Measurements from ENCODE around the gene AGMO.

AGMO gene

DNA sequence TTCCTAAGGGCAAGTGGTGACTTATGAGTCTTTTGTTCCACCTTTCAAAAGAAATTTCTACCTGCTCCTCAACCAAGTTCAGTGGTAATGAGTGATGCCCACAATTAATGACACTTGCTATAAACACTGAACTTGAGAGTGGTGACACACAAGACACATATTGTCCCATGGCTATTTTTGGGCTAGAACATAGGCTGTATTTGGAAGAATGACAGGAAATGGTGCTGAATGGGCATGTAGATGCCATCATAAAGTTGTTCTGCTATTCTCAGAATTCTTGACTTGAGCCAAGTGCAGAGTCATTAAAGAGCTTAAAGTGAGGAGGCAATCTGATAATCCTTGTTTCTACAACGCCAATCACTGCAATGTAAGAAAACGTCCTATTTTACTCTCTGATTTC, 313.3 kb downstream of the AGMO start:
- no peaks in the 10 kb centered on the region for H3K9me3 ChIP-seq (ENCODE audit: control insufficient read depth, low read depth, low read length)
- no peak overlapping the region for H3K4me3 ChIP-seq (ENCODE audit: low read length)
- H3K27ac ChIP-seq (ENCODE audit: low read length): no peak overlapping the region

DNA sequence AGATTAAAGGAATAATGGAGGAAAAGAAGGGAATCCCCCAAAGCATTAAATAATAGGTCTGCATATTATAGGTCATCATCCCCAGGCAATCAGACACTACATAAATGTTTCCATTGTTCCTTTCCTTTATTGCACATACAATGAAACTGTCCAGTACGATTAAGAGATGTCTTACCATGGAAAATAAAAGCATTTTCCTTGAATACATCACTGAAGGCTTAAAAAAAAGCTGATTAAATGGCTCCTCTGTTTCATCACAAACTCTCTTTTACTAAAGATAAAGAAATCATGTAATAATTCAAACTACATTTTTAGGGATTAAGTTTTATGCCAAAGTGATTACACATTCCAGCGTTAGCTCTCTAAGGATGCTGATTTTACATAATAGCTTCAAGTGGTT, 316.0 kb downstream of the AGMO start:
- Histone ChIP-seq H3K27me3 (ENCODE audit: control insufficient read depth, insufficient read depth, low read length) (no peaks in the 10 kb centered on the region), H3K27ac (ENCODE audit: low read length) (no peak overlapping the region), H3K9ac (ENCODE audit: low read length) (no peak overlapping the region), H3K9me3 (ENCODE audit: control insufficient read depth, low read depth, low read length) (no peaks in the 10 kb centered on the region), H3K4me1 (ENCODE audit: control insufficient read depth, low read depth, low read length) (no peaks in the 10 kb centered on the region), H3K36me3 (ENCODE audit: control insufficient read depth, low read depth, low read length) (no peaks in the 10 kb centered on the region), H3K4me3 (ENCODE audit: low read length) (no peak overlapping the region)

More for the DNA sequence above, 313.3 kb downstream of the AGMO start:
- Histone ChIP-seq H3K9ac (ENCODE audit: low read length) (no peak overlapping the region), H3K27me3 (ENCODE audit: control insufficient read depth, insufficient read depth, low read length) (no peaks in the 10 kb centered on the region), H3K4me1 (ENCODE audit: control insufficient read depth, low read depth, low read length) (no peaks in the 10 kb centered on the region), H3K36me3 (ENCODE audit: control insufficient read depth, low read depth, low read length) (no peaks in the 10 kb centered on the region)

DNA sequence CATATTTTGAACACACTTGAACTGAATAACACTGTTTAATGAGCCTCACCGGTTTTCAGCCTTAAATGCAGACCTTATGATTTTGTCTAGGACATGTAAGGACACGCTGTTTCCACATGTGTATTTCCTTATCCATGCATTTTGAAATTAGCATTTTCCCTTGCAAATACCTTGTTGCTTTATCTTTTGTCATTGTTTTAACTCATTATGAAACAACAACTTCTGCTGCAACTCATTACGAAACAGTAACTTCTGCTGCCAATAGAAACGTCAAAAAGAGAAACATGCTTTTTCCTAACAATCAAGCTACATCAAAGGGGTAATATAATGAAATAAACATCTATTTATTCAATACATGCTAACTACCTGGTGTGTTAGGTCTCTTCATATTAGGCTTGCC, 322.0 kb downstream of the AGMO start:
- Histone ChIP-seq H3K27me3 (ENCODE audit: control insufficient read depth, insufficient read depth, low read length) (no peaks in the 10 kb centered on the region), H3K9me3 (ENCODE audit: control insufficient read depth, low read depth, low read length) (no peaks in the 10 kb centered on the region), H3K27ac (ENCODE audit: low read length) (no peak overlapping the region), H3K4me1 (ENCODE audit: control insufficient read depth, low read depth, low read length) (no peaks in the 10 kb centered on the region), H3K4me3 (ENCODE audit: low read length) (no peak overlapping the region), H3K9ac (ENCODE audit: low read length) (no peak overlapping the region), H3K36me3 (ENCODE audit: control insufficient read depth, low read depth, low read length) (no peaks in the 10 kb centered on the region)

- Histone ChIP-seq H3K36me3 (ENCODE audit: control insufficient read depth, low read depth, low read length) (no peaks in the 10 kb centered on the region), H3K9ac (ENCODE audit: low read length) (no peak overlapping the region), H3K9me3 (ENCODE audit: control insufficient read depth, low read depth, low read length) (no peaks in the 10 kb centered on the region), H3K4me1 (ENCODE audit: control insufficient read depth, low read depth, low read length) (no peaks in the 10 kb centered on the region), H3K4me3 (ENCODE audit: low read length) (no peak overlapping the region), H3K27ac (ENCODE audit: low read length) (no peak overlapping the region), H3K27me3 (ENCODE audit: control insufficient read depth, insufficient read depth, low read length) (no peaks in the 10 kb centered on the region)
Measured at GRCh38 chr7:15236952-15237351, 324.9 kb downstream of the AGMO start.

DNA sequence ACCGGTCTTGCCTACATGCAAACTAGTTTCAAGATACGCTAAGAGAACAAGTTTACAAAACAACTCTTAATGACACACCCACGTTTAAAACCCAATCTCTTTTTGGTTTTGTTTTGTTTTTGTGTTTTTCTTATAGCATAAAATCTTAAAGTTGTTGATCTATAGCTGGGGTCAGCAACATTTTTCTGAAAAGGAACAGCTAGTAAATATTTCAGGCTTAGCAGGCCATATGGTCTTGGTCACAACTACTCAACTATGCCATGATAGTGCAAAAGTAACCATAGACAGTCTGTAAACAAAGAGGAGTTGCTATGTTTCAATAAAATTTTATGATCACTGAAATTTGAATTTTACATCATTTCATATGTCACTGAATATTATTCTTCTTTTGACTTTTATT, 327.4 kb downstream of the AGMO start:
- Histone ChIP-seq H3K27me3 (ENCODE audit: control insufficient read depth, insufficient read depth, low read length) (no peaks in the 10 kb centered on the region), H3K36me3 (ENCODE audit: control insufficient read depth, low read depth, low read length) (no peaks in the 10 kb centered on the region), H3K27ac (ENCODE audit: low read length) (no peak overlapping the region), H3K4me1 (ENCODE audit: control insufficient read depth, low read depth, low read length) (no peaks in the 10 kb centered on the region), H3K9me3 (ENCODE audit: control insufficient read depth, low read depth, low read length) (no peaks in the 10 kb centered on the region), H3K4me3 (ENCODE audit: low read length) (no peak overlapping the region), H3K9ac (ENCODE audit: low read length) (no peak overlapping the region)

- Histone ChIP-seq H3K4me1 (ENCODE audit: control insufficient read depth, low read depth, low read length) (no peaks in the 10 kb centered on the region), H3K27ac (ENCODE audit: low read length) (no peak overlapping the region), H3K27me3 (ENCODE audit: control insufficient read depth, insufficient read depth, low read length) (no peaks in the 10 kb centered on the region), H3K36me3 (ENCODE audit: control insufficient read depth, low read depth, low read length) (no peaks in the 10 kb centered on the region), H3K9ac (ENCODE audit: low read length) (no peak overlapping the region), H3K4me3 (ENCODE audit: low read length) (no peak overlapping the region), H3K9me3 (ENCODE audit: control insufficient read depth, low read depth, low read length) (no peaks in the 10 kb centered on the region)
Measured at GRCh38 chr7:15228831-15229230, 333.0 kb downstream of the AGMO start.

- no peaks in the 10 kb centered on the region for H3K36me3 ChIP-seq (ENCODE audit: control insufficient read depth, low read depth, low read length)
- H3K4me3 ChIP-seq (ENCODE audit: low read length): no peak overlapping the region
- no peaks in the 10 kb centered on the region for H3K9me3 ChIP-seq (ENCODE audit: control insufficient read depth, low read depth, low read length)
- no peaks in the 10 kb centered on the region for H3K27me3 ChIP-seq (ENCODE audit: control insufficient read depth, insufficient read depth, low read length)
- H3K27ac ChIP-seq (ENCODE audit: low read length): no peak overlapping the region
- no peaks in the 10 kb centered on the region for H3K4me1 ChIP-seq (ENCODE audit: control insufficient read depth, low read depth, low read length)
- no peak overlapping the region for H3K9ac ChIP-seq (ENCODE audit: low read length)
Measured at GRCh38 chr7:15225981-15226380, 335.8 kb downstream of the AGMO start.

- H3K9me3 ChIP-seq (ENCODE audit: control insufficient read depth, low read depth, low read length): no peaks in the 10 kb centered on the region
- H3K4me1 ChIP-seq (ENCODE audit: control insufficient read depth, low read depth, low read length): no peaks in the 10 kb centered on the region
- H3K27me3 ChIP-seq (ENCODE audit: control insufficient read depth, insufficient read depth, low read length): no peaks in the 10 kb centered on the region
- H3K4me3 ChIP-seq (ENCODE audit: low read length): no peak overlapping the region
- H3K9ac ChIP-seq (ENCODE audit: low read length): no peak overlapping the region
- H3K36me3 ChIP-seq (ENCODE audit: control insufficient read depth, low read depth, low read length): no peaks in the 10 kb centered on the region
- no peak overlapping the region for H3K27ac ChIP-seq (ENCODE audit: low read length)
Measured at GRCh38 chr7:15219758-15220157, 342.1 kb downstream of the AGMO start.

- H3K4me1 ChIP-seq (ENCODE audit: control insufficient read depth, low read depth, low read length): no peaks in the 10 kb centered on the region
- no peaks in the 10 kb centered on the region for H3K27me3 ChIP-seq (ENCODE audit: control insufficient read depth, insufficient read depth, low read length)
- no peak overlapping the region for H3K4me3 ChIP-seq (ENCODE audit: low read length)
- H3K9me3 ChIP-seq (ENCODE audit: control insufficient read depth, low read depth, low read length): no peaks in the 10 kb centered on the region
- H3K27ac ChIP-seq (ENCODE audit: low read length): no peak overlapping the region
- no peaks in the 10 kb centered on the region for H3K36me3 ChIP-seq (ENCODE audit: control insufficient read depth, low read depth, low read length)
- no peak overlapping the region for H3K9ac ChIP-seq (ENCODE audit: low read length)
Measured at GRCh38 chr7:15218261-15218660, 343.6 kb downstream of the AGMO start.

GRCh38 chr7:15215616-15216015, 346.2 kb downstream of the AGMO start:
- Histone ChIP-seq H3K4me3 (ENCODE audit: low read length) (no peak overlapping the region), H3K4me1 (ENCODE audit: control insufficient read depth, low read depth, low read length) (no peaks in the 10 kb centered on the region), H3K9me3 (ENCODE audit: control insufficient read depth, low read depth, low read length) (no peaks in the 10 kb centered on the region)

GRCh38 chr7:15214976-15215375, 346.8 kb downstream of the AGMO start:
- Histone ChIP-seq H3K9me3 (ENCODE audit: control insufficient read depth, low read depth, low read length) (no peaks in the 10 kb centered on the region), H3K9ac (ENCODE audit: low read length) (no peak overlapping the region), H3K27ac (ENCODE audit: low read length) (no peak overlapping the region), H3K36me3 (ENCODE audit: control insufficient read depth, low read depth, low read length) (no peaks in the 10 kb centered on the region), H3K27me3 (ENCODE audit: control insufficient read depth, insufficient read depth, low read length) (no peaks in the 10 kb centered on the region), H3K4me1 (ENCODE audit: control insufficient read depth, low read depth, low read length) (peaks cover under 1% of the 10 kb centered on the region), H3K4me3 (ENCODE audit: low read length) (no peak overlapping the region)

More at GRCh38 chr7:15215616-15216015, 346.2 kb downstream of the AGMO start:
- Histone ChIP-seq H3K9ac (ENCODE audit: low read length) (no peak overlapping the region), H3K36me3 (ENCODE audit: control insufficient read depth, low read depth, low read length) (no peaks in the 10 kb centered on the region), H3K27me3 (ENCODE audit: control insufficient read depth, insufficient read depth, low read length) (no peaks in the 10 kb centered on the region), H3K27ac (ENCODE audit: low read length) (no peak overlapping the region)

- no peaks in the 10 kb centered on the region for H3K27me3 ChIP-seq (ENCODE audit: control insufficient read depth, insufficient read depth, low read length)
- no peaks in the 10 kb centered on the region for H3K9me3 ChIP-seq (ENCODE audit: control insufficient read depth, low read depth, low read length)
- no peak overlapping the region for H3K9ac ChIP-seq (ENCODE audit: low read length)
- H3K4me3 ChIP-seq (ENCODE audit: low read length): no peak overlapping the region
- no peaks in the 10 kb centered on the region for H3K36me3 ChIP-seq (ENCODE audit: control insufficient read depth, low read depth, low read length)
- H3K4me1 ChIP-seq (ENCODE audit: control insufficient read depth, low read depth, low read length): peaks cover 9% of the 10 kb centered on the region
- H3K27ac ChIP-seq (ENCODE audit: low read length): no peak overlapping the region
Measured at GRCh38 chr7:15213093-15213492, 348.7 kb downstream of the AGMO start.

Measured in iPS-18a (cell line).